GM19467 (cell line): ENCODE measurements around the gene CSNK1G1.
"Not testable (repeated sequence)": the region's sequence is repeated elsewhere in the genome, so short reads cannot be mapped to it uniquely, and the experiment has no call there.

Source experiments
- ATAC-seq: cut with Tn5 transposase; IDR thresholded peaks from one replicate; pipeline ENCODE4 v1.9.1; 2021; ENCODE audit warnings: mild to moderate bottlenecking, moderate library complexity; ENCODE audit not compliant: unreplicated experiment

CSNK1G1 gene

GRCh38 chr15:64137226-64137833 is 218.6 kb downstream of the CSNK1G1 start:
- no peak for ATAC-seq

GRCh38 chr15:64136347-64136746 is 219.6 kb downstream of the CSNK1G1 start:
- no peak for ATAC-seq

DNA sequence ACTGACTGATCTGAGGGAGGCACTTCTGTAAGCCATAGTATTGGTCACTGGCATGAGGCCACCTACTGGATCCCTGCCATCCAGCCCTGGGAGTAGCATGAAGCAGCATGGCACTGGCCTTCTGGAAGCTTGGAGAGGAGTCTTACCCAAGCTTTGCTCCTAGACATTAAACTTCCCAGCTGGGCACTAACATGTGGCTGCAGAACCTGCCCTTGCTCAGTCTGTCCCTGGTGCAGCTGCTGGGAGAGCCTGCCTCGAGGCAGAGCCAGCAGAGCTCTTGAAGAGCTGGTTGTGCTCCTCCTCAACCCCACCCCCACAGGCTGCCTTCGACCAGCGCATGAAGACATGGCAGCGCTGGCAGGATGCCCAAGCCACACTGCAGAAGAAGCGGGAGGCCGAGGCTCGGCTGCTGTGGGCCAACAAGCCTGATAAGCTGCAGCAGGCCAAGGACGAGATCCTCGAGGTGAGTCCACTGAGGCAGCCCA is 221.6 kb downstream of the CSNK1G1 start:
- no peak for ATAC-seq

DNA sequence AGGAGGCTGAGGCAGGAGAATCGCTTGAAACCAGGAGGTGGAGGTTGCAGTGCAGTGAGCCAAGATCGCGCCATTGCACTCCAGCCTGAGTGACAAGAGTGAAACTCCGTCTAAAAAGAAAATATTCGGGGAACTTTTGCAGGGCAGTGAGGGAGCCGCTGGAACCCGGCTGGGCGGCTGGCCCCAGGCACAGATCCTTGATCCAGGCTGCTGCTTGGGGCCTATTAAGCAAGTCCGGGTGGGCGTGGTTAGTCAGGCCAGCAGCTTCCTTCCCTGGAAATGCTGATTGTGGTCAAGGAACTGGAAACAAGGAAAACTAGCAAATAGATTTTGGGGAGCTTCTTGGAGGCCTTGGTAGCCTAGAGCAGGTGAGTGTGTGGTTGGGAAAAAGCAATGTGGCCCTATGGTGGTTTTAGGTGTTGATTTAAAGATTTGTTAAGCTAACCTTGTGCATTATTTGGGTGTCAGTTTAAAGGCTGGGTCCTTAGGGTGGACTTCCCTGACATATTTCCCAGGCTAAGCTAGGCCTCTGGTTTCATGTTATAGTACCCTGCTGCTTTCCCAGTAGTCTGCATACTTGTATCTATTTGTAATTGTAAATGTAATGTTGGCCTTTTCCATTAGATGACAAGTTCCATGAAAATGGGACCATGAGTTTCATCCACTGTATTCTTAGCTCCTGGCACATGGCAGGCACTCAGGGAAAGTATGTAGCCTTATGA is 222.2 kb downstream of the CSNK1G1 start:
- ATAC-seq = no peak

DNA sequence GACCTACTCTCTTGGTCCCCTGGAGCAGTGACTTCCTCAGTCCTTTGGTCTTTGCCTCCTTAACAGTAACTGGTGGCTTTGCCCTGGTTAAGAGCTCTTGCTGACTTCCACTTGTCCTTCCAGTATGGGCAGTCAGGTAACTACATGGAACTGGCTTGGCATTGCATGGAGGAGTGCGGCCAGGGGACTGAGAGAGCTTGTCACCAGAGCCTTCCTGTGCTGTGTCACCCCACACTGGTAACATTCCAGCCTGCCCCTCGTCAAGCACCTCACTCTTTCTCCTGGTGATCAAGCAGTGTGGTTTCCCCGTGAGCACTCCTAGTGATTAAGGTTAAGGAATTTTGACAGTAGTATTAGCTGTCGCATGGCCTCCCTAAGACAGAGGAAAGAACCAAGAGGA is 223.8 kb downstream of the CSNK1G1 start:
- no peak for ATAC-seq

DNA sequence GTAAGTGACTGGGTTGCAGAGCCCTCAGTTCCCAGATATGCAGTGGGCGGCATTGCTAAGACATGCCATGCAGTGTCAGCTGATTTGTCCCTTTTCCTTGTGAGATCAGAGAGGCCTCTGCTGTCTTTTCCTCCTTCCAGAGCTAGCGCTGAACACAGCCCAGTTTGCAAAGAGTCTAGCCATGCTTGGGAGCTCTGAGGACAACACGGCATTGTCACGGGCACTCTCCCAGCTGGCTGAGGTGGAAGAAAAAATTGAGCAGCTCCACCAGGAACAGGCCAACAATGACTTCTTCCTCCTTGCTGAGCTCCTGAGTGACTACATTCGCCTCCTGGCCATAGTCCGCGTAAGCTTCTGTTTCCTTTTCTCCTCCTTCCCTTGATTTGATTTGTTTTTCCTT is 224.4 kb downstream of the CSNK1G1 start:
- ATAC-seq = no peak

GRCh38 chr15:64130159-64130558 is 225.8 kb downstream of the CSNK1G1 start:
- ATAC-seq = no peak

GRCh38 chr15:64127521-64128270 is 228.3 kb downstream of the CSNK1G1 start:
- ATAC-seq = no peak

- no peak for ATAC-seq
These were observed 230.0 kb downstream of the CSNK1G1 start for GRCh38 chr15:64125978-64126377.

- ATAC-seq = no peak
These were observed 233.0 kb downstream of the CSNK1G1 start for GRCh38 chr15:64122936-64123351.

- no peak for ATAC-seq
These were observed 233.5 kb downstream of the CSNK1G1 start for GRCh38 chr15:64122444-64122843.

GRCh38 chr15:64121614-64122013 is 234.4 kb downstream of the CSNK1G1 start:
- ATAC-seq = no peak

GRCh38 chr15:64120322-64120721 is 235.7 kb downstream of the CSNK1G1 start:
- ATAC-seq = not testable (repeated sequence)

GRCh38 chr15:64117759-64118487 is 238.1 kb downstream of the CSNK1G1 start:
- no peak for ATAC-seq
